HCT116 (cell line): Measurements from ENCODE around the gene HIC1. TPM values are rescaled to one million over a fixed set of nuclear protein-coding genes. Genes with fewer than 3 reads are reported as not detected.

ENCODE experiments used
- ATAC-seq: fragments of 200-7000 bp; cut with Tn5 transposase; 2 replicates; pipeline ENCODE4 v1.9.1; 2020; ENCODE audit warnings: mild to moderate bottlenecking, moderate library complexity
- BruUV-seq: library from RNA; stranded (reverse); fragments of 400-500 nt; replicated peaks from 2 replicates; lab custom pipeline; 2021; lab: Mats Ljungman, UMichigan
- CTCF ChIA-PET: fragments of 300-600 bp; sonication (Branson Sonifier 250); formaldehyde crosslinking; loops from one replicate; lab custom pipeline; 2021; ENCODE audit warnings: antibody characterized with exemption; lab: Charles Lee
- POLR2A ChIA-PET: fragments of 300-600, 350-600 bp; sonication (Branson Sonifier 250); formaldehyde crosslinking; loops from one replicate; lab custom pipeline; 2021; ENCODE audit warnings: antibody characterized with exemption; lab: Charles Lee
- RAD21 ChIA-PET, 2 experiments: fragments of 300-600 bp; sonication (Branson Sonifier 250); formaldehyde crosslinking; loops; one replicate each; lab custom pipeline; 2023; ENCODE audit warnings: low total read pairs in 2 of 2; ENCODE audit not compliant: uncharacterized antibody in 2 of 2, unreplicated experiment in 2 of 2, low non-redundant PET in 1 of 2; lab: Charles Lee
- DNase-seq: peaks from one replicate; pipeline ENCODE4 v3.0.0-alpha.2; 2010; ENCODE audit warnings: low read depth, low spot score
- H2AFZ ChIP-seq: fragments of 200-600 bp; shearing (Covaris generic), sonication (generic); 2 replicates; pipeline ENCODE4 v1.6.1; 2017; ENCODE audit warnings: low read depth, mixed run types, mixed read lengths, antibody characterized with exemption, low read length; ENCODE audit not compliant: poor library complexity, severe bottlenecking
- H3K27ac ChIP-seq: 2 replicates; pipeline ENCODE4 v1.5.1; 2012; ENCODE audit warnings: low read depth, low read length
- H3K27me3 ChIP-seq: fragments of 200-600 bp; sonication (generic); 2 replicates; pipeline ENCODE4 v1.6.1; 2016; ENCODE audit warnings: mixed run types, low read length, mixed read lengths; ENCODE audit not compliant: insufficient read depth
- H3K36me3 ChIP-seq, 2 experiments: fragments of 200-500 bp in 1 of 2; fragments of 200-600 bp in 1 of 2; sonication (Bioruptor generic) in 1 of 2; sonication (generic) in 1 of 2; 2 replicates each; pipeline versions ENCODE4 v1.5.1 to v1.6.1; 2014 to 2016; ENCODE audit warnings: low read length in 2 of 2, inconsistent platforms in 1 of 2, mixed read lengths in 1 of 2, mixed run types in 1 of 2; ENCODE audit not compliant: insufficient read depth in 2 of 2, control insufficient read depth in 1 of 2
- H3K4me1 ChIP-seq, 2 experiments: fragments of 200-600 bp in 1 of 2; sonication (generic) in 1 of 2; 2 replicates each; pipeline versions ENCODE4 v1.5.1 to v1.6.1; 2012 to 2017; ENCODE audit warnings: low read length in 2 of 2, inconsistent platforms in 1 of 2, mild to moderate bottlenecking in 1 of 2, mixed read lengths in 1 of 2, mixed run types in 1 of 2, moderate library complexity in 1 of 2; ENCODE audit not compliant: insufficient read depth in 2 of 2, control insufficient read depth in 1 of 2
- H3K4me2 ChIP-seq: fragments of 200-600 bp; sonication (generic); 2 replicates; pipeline ENCODE4 v1.6.1; 2017; ENCODE audit warnings: mixed run types, low read length, mixed read lengths
- H3K4me3 ChIP-seq, 2 experiments: fragments of 200-600 bp in 1 of 2; sonication (generic) in 1 of 2; replicated peaks in 1 of 2; 2 replicates each; pipeline ENCODE4 v1.5.1; 2011 to 2016; ENCODE audit warnings: low read length in 2 of 2, control low read depth in 1 of 2, low read depth in 1 of 2, mild to moderate bottlenecking in 1 of 2, mixed read lengths in 1 of 2, mixed run types in 1 of 2
- H3K79me2 ChIP-seq: fragments of 200-600 bp; sonication (generic); 2 replicates; pipeline ENCODE4 v1.6.1; 2017; ENCODE audit warnings: mild to moderate bottlenecking, mixed run types, low read length, moderate library complexity, mixed read lengths; ENCODE audit not compliant: insufficient read depth
- H3K9ac ChIP-seq: fragments of 200-600 bp; sonication (generic); 2 replicates; pipeline ENCODE4 v1.6.1; 2016; ENCODE audit warnings: low read length, mixed read lengths
- H3K9me2 ChIP-seq: fragments of 200-600 bp; sonication (generic), shearing (Covaris generic); 2 replicates; pipeline ENCODE4 v1.6.1; 2017; ENCODE audit warnings: mixed run types, mild to moderate bottlenecking, moderate library complexity; ENCODE audit not compliant: insufficient read depth
- H3K9me3 ChIP-seq, 2 experiments: fragments of 200-500 bp in 1 of 2; fragments of 200-600 bp in 1 of 2; sonication (Bioruptor generic) in 1 of 2; sonication (generic) in 1 of 2; 2 replicates each; pipeline ENCODE4 v1.6.1; 2014 to 2017; ENCODE audit warnings: low read length in 2 of 2, mixed read lengths in 2 of 2, inconsistent platforms in 1 of 2, low read depth in 1 of 2, mild to moderate bottlenecking in 1 of 2, mixed run types in 1 of 2, moderate library complexity in 1 of 2; ENCODE audit not compliant: control insufficient read depth in 1 of 2, insufficient read depth in 1 of 2
- H4K20me1 ChIP-seq: fragments of 200-600 bp; sonication (generic), shearing (Covaris generic); 2 replicates; pipeline ENCODE4 v1.6.1; 2017; ENCODE audit warnings: mixed run types, mild to moderate bottlenecking, moderate library complexity; ENCODE audit not compliant: insufficient read depth
- CBX3 ChIP-seq: IDR thresholded peaks from 2 replicates; pipeline ENCODE4 v1.6.1; 2012; ENCODE audit warnings: low read depth
- CTCF ChIP-seq, 3 experiments: fragments of 200-600 bp in 1 of 3; sonication (generic) in 1 of 3; IDR thresholded peaks in 2 of 3; conservative IDR thresholded peaks in 1 of 3; 2 replicates each; pipeline ENCODE4 v1.5.1; 2012 to 2017; ENCODE audit warnings: low read depth in 2 of 3, low read length in 2 of 3, antibody characterized with exemption in 1 of 3, borderline replicate concordance in 1 of 3, control low read depth in 1 of 3, mild to moderate bottlenecking in 1 of 3, mixed read lengths in 1 of 3, mixed run types in 1 of 3, moderate library complexity in 1 of 3; ENCODE audit not compliant: insufficient read depth in 1 of 3
- EGR1 ChIP-seq: IDR thresholded peaks from 2 replicates; pipeline ENCODE4 v1.6.1; 2012; ENCODE audit warnings: low read depth
- ELF1 ChIP-seq: IDR thresholded peaks from 2 replicates; pipeline ENCODE4 v1.6.1; 2012; ENCODE audit warnings: low read depth, borderline replicate concordance
- EZH2 ChIP-seq: fragments of 200-600 bp; sonication (generic); IDR thresholded peaks from 2 replicates; pipeline ENCODE4 v1.6.1; 2017; ENCODE audit warnings: antibody characterized with exemption, mixed run types
- JUND ChIP-seq: IDR thresholded peaks from 2 replicates; pipeline ENCODE4 v1.6.1; 2012
- MAX ChIP-seq: IDR thresholded peaks from 2 replicates; pipeline ENCODE4 v1.6.1; 2012
- POLR2A ChIP-seq: IDR thresholded peaks from 2 replicates; pipeline ENCODE4 v1.7.0; 2011; ENCODE audit warnings: borderline replicate concordance; ENCODE audit not compliant: insufficient read depth, insufficient read length; ENCODE audit errors: extremely low read depth
- POLR2AphosphoS5 ChIP-seq: IDR thresholded peaks from 2 replicates; pipeline ENCODE4 v1.6.1; 2011; ENCODE audit warnings: mild to moderate bottlenecking, low read depth, low read length, moderate library complexity
- RAD21 ChIP-seq: IDR thresholded peaks from 2 replicates; pipeline ENCODE4 v1.6.1; 2012; ENCODE audit warnings: low read depth, mild to moderate bottlenecking
- SIN3A ChIP-seq: IDR thresholded peaks from 2 replicates; pipeline ENCODE4 v1.6.1; 2012; ENCODE audit warnings: low read depth
- SP1 ChIP-seq: IDR thresholded peaks from 2 replicates; pipeline ENCODE4 v1.6.1; 2012; ENCODE audit warnings: low read depth
- TCF7L2 ChIP-seq: IDR thresholded peaks from 2 replicates; pipeline ENCODE4 v1.7.0; 2011; ENCODE audit warnings: borderline replicate concordance, inconsistent platforms; ENCODE audit not compliant: insufficient read depth, insufficient read length; ENCODE audit errors: extremely low read depth
- YY1 ChIP-seq: IDR thresholded peaks from 2 replicates; pipeline ENCODE4 v1.6.1; 2011; ENCODE audit warnings: low read length, low read depth, moderate library complexity, mild to moderate bottlenecking; ENCODE audit not compliant: insufficient replicate concordance; ENCODE audit errors: extremely low read depth
- ZBTB33 ChIP-seq: IDR thresholded peaks from 2 replicates; pipeline ENCODE4 v1.6.1; 2011; ENCODE audit warnings: mild to moderate bottlenecking, low read length, moderate library complexity; ENCODE audit not compliant: insufficient replicate concordance; ENCODE audit errors: extremely low read depth
- ZFX ChIP-seq: fragments of 450-650 bp; IDR thresholded peaks from 2 replicates; pipeline ENCODE4 v1.6.1; 2017
- intact Hi-C: fragments of 100-400 bp; cut with micrococcal nuclease; formaldehyde crosslinking; loops from 2 replicates; pipeline ENCODE4 v1.10.0; 2022
- total RNA-seq: library from RNA; stranded (reverse); gene quantifications from one replicate; pipeline ENCODE4 v1.2.1, GENCODE V29; 2021; ENCODE audit not compliant: unreplicated experiment

HIC1 gene
- total RNA-seq, 1 experiment from 2014 or later, result 0.64 TPM

GRCh38 chr17:2040942-2041560, 13.9 kb upstream of the HIC1 start:
- RAD21 ChIA-PET, result interaction anchor here in 1 of 2 experiments (0.9 kb wide), 1 partner anchor 132 kb away, joined by 3 read pairs; no protein-coding TSS in a partner anchor
- CTCF ChIA-PET, result interaction anchor here (1.0 kb wide), 1 partner anchor 132 kb away, joined by 3 read pairs; no protein-coding TSS in a partner anchor
- Histone ChIP-seq H3K9me3 (no peaks in the 10 kb centered on the region), H3K79me2 (peaks cover 20% of the 10 kb centered on the region; the same call in 1 of the 2 replicates), H3K36me3 (peaks cover 0 to 3% of the 10 kb centered on the region in 2 experiments; a peak in 1 of 4 replicates), H4K20me1 (no peaks in the 10 kb centered on the region), H3K9ac (peak overlapping the region; percentile 91), H3K4me3 (peak overlapping the region; percentile 94 to 96), H3K27ac (peak overlapping the region; percentile 83), H3K4me1 (peaks cover 17 to 36% of the 10 kb centered on the region in 2 experiments), H3K4me2 (peak overlapping the region; percentile 93), H3K9me2 (no peaks in the 10 kb centered on the region), H3K27me3 (no peaks in the 10 kb centered on the region)
- DNase-seq (no peak), ATAC-seq (no peak)
- POLR2A ChIA-PET, result interaction anchor here (0.9 kb wide), 1 partner anchor 11 kb away, joined by 4 read pairs; the partner anchor contains the start of gene DPH1
- intact Hi-C loops, result loop anchor here (1.0 kb wide), 1 partner anchor 11 kb away; the partner anchor contains the start of gene DPH1
- BruUV-seq, result no TSS peak
- TF ChIP-seq POLR2AphosphoS5, result no peak
- TF ChIP-seq SP1, result no peak
- TF ChIP-seq CTCF (IDR thresholded peaks at IDR 0.05 in 2 of 3, conservative IDR thresholded peaks at IDR 0.05 in 1 of 3; ENCODE audit: borderline replicate concordance in 1 of 3, insufficient read depth in 1 of 3, low read depth in 2 of 3, low read length in 2 of 3), result no peak
- TF ChIP-seq RAD21, result no peak
- TF ChIP-seq MAX, result no peak
- no peak for TF ChIP-seq EZH2
- no peak for TF ChIP-seq ELF1
- TF ChIP-seq ZFX, result no peak
- no peak for TF ChIP-seq SIN3A
- TF ChIP-seq JUND, result no peak
- no peak for TF ChIP-seq ZBTB33
- no peak for TF ChIP-seq EGR1
- TF ChIP-seq TCF7L2, result no peak
- no peak for TF ChIP-seq CBX3
- TF ChIP-seq POLR2A, result no peak
- TF ChIP-seq YY1, result no peak
- TF ChIP-seq, all 23 proteins: peak for 0
- no peak overlapping the region for H2AFZ ChIP-seq
